GM19193 (cell line): Measurements from ENCODE around the gene NRL.

Source experiments
- POLR2A ChIP-seq: IDR thresholded peaks from 4 replicates; pipeline ENCODE4 v1.6.1; 2011; ENCODE audit not compliant: insufficient read depth, insufficient read length; ENCODE audit errors: extremely low read depth

Gene NRL

GRCh38 chr14:24135834-24136683, 21.3 kb upstream of the NRL start, which contains the start of gene PSME1:
PSME1 (plus strand) TSS chr14:24136194; CDS start chr14:24136263, 69 bp downstream.
- TF ChIP-seq POLR2A: peak; percentile 67

- no peak for TF ChIP-seq POLR2A
Observed at GRCh38 chr14:24135584-24135833, 20.8 kb upstream of the NRL start.

- TF ChIP-seq POLR2A: no peak
Observed at GRCh38 chr14:24133735-24134134, 19.0 kb upstream of the NRL start.

GRCh38 chr14:24132976-24133375, 18.2 kb upstream of the NRL start:
- no peak for TF ChIP-seq POLR2A

- no peak for TF ChIP-seq POLR2A
Observed at GRCh38 chr14:24132061-24132685, 17.4 kb upstream of the NRL start.

GRCh38 chr14:24131549-24131966, 16.8 kb upstream of the NRL start:
- no peak for TF ChIP-seq POLR2A

- TF ChIP-seq POLR2A: no peak
Observed at GRCh38 chr14:24130717-24131548, 16.2 kb upstream of the NRL start.

GRCh38 chr14:24130380-24130716, 15.6 kb upstream of the NRL start, which contains the start of gene FITM1:
FITM1 (plus strand) TSS chr14:24130659; CDS start chr14:24131564, 905 bp downstream.
- no peak for TF ChIP-seq POLR2A

- TF ChIP-seq POLR2A: no peak
Observed at GRCh38 chr14:24129410-24129998, 14.8 kb upstream of the NRL start.

- TF ChIP-seq POLR2A: no peak
Observed at GRCh38 chr14:24127673-24128072, 12.9 kb upstream of the NRL start.

- TF ChIP-seq POLR2A: no peak
Observed at GRCh38 chr14:24126939-24127338, 12.2 kb upstream of the NRL start.

GRCh38 chr14:24123424-24124417, 9.0 kb upstream of the NRL start:
- TF ChIP-seq POLR2A: peak; percentile 16

- TF ChIP-seq POLR2A: no peak
Observed at GRCh38 chr14:24122898-24123297, 8.1 kb upstream of the NRL start.

- no peak for TF ChIP-seq POLR2A
Observed at GRCh38 chr14:24122416-24122815, 7.7 kb upstream of the NRL start.
